Measurements from ENCODE around the gene REPS1. TPM values are rescaled to one million over a fixed set of nuclear protein-coding genes. Genes with fewer than 3 reads are reported as not detected.
A peak's percentile ranks its signal among the peaks of the same experiment; 100 is the strongest.

REPS1 gene
- total RNA-seq, 3 donors from 2014 or later (not counting 1 experiment from before 2014, with no cell fraction given): 59.9 to 80.4 (median 66.4) TPM

- WGBS (ENCODE audit: insufficient coverage): 33% methylated on average over 1 of the region's 2 CpGs
- no peak for DNase-seq
- no peaks in the 10 kb centered on the region for H3K27me3 Mint-ChIP-seq (ENCODE audit: low read depth in 2 of 2)
- peaks cover 56 to 64% of the 10 kb centered on the region in 2 donors for H3K4me1 Mint-ChIP-seq
- H3K4me3 ChIP-seq (ENCODE audit: low read length): no peak overlapping the region
- H3K27ac ChIP-seq (ENCODE audit: low read length): no peak overlapping the region
- TF ChIP-seq CTCF (IDR thresholded peaks at IDR 0.05): no peak
- no peaks in the 10 kb centered on the region for H3K27me3 ChIP-seq (ENCODE audit: control insufficient read depth, insufficient read depth, low read length)
- no peaks in the 10 kb centered on the region for H3K9me3 ChIP-seq (ENCODE audit: control insufficient read depth, insufficient read depth, low read length)
- no peaks in the 10 kb centered on the region for H3K9me3 Mint-ChIP-seq
- H3K4me1 ChIP-seq (ENCODE audit: control insufficient read depth, insufficient read depth, low read length): peaks cover 3% of the 10 kb centered on the region
- H3K36me3 ChIP-seq (ENCODE audit: control insufficient read depth, insufficient read depth, low read length): no peaks in the 10 kb centered on the region
- ATAC-seq: no peak
- intact Hi-C loops (cut with micrococcal nuclease): no loop called here
- no peaks in the 10 kb centered on the region for H3K36me3 Mint-ChIP-seq
- peak overlapping the region; percentile 48 for H3K4me3 Mint-ChIP-seq
- peak overlapping the region; percentile 61 to 81 for H3K27ac Mint-ChIP-seq
Measured at GRCh38 chr6:138957484-138957883, 30.6 kb downstream of the REPS1 start.

- peak overlapping the region; percentile 61 to 81 for H3K27ac Mint-ChIP-seq
- no peak overlapping the region for H3K27ac ChIP-seq (ENCODE audit: low read length)
- intact Hi-C loops (cut with micrococcal nuclease): no loop called here
- peaks cover 3% of the 10 kb centered on the region for H3K4me1 ChIP-seq (ENCODE audit: control insufficient read depth, insufficient read depth, low read length)
- H3K4me1 Mint-ChIP-seq: peaks cover 56 to 71% of the 10 kb centered on the region in 2 donors
- no peak for TF ChIP-seq CTCF (IDR thresholded peaks at IDR 0.05)
- H3K36me3 ChIP-seq (ENCODE audit: control insufficient read depth, insufficient read depth, low read length): no peaks in the 10 kb centered on the region
- no peak for DNase-seq
- no peak for ATAC-seq
- no peaks in the 10 kb centered on the region for H3K9me3 Mint-ChIP-seq
- H3K4me3 Mint-ChIP-seq: peak overlapping the region; percentile 68
- no peaks in the 10 kb centered on the region for H3K36me3 Mint-ChIP-seq
- H3K27me3 ChIP-seq (ENCODE audit: control insufficient read depth, insufficient read depth, low read length): no peaks in the 10 kb centered on the region
- WGBS (ENCODE audit: insufficient coverage): 97% methylated on average over 2 of the region's 3 CpGs
- H3K27me3 Mint-ChIP-seq (ENCODE audit: low read depth in 2 of 2): no peaks in the 10 kb centered on the region
- H3K9me3 ChIP-seq (ENCODE audit: control insufficient read depth, insufficient read depth, low read length): no peaks in the 10 kb centered on the region
- no peak overlapping the region for H3K4me3 ChIP-seq (ENCODE audit: low read length)
Measured at GRCh38 chr6:138956244-138956924, 31.7 kb downstream of the REPS1 start.

GRCh38 chr6:138955262-138955661 is 32.8 kb downstream of the REPS1 start:
- TF ChIP-seq CTCF (IDR thresholded peaks at IDR 0.05): no peak
- H3K36me3 Mint-ChIP-seq: no peaks in the 10 kb centered on the region
- Histone ChIP-seq H3K4me1 (ENCODE audit: control insufficient read depth, insufficient read depth, low read length) (peaks cover 3% of the 10 kb centered on the region), H3K9me3 (ENCODE audit: control insufficient read depth, insufficient read depth, low read length) (no peaks in the 10 kb centered on the region), H3K27me3 (ENCODE audit: control insufficient read depth, insufficient read depth, low read length) (no peaks in the 10 kb centered on the region), H3K36me3 (ENCODE audit: control insufficient read depth, insufficient read depth, low read length) (no peaks in the 10 kb centered on the region), H3K4me3 (ENCODE audit: low read length) (no peak overlapping the region), H3K27ac (ENCODE audit: low read length) (no peak overlapping the region)
- no peak overlapping the region for H3K27ac Mint-ChIP-seq
- intact Hi-C loops (cut with micrococcal nuclease): no loop called here
- no peaks in the 10 kb centered on the region for H3K9me3 Mint-ChIP-seq
- no peak overlapping the region for H3K4me3 Mint-ChIP-seq
- H3K4me1 Mint-ChIP-seq: peaks cover 56 to 71% of the 10 kb centered on the region in 2 donors
- ATAC-seq: no peak
- no peak for DNase-seq
- H3K27me3 Mint-ChIP-seq (ENCODE audit: low read depth in 2 of 2): no peaks in the 10 kb centered on the region

- ATAC-seq: peak in 2 of 3 donors; percentile 18 to 40
- Mint-ChIP-seq H3K4me1 (peaks cover 56 to 67% of the 10 kb centered on the region in 2 donors), H3K4me3 (peak overlapping the region; percentile 25)
Measured at GRCh38 chr6:138953451-138953850, 34.6 kb downstream of the REPS1 start.

More at GRCh38 chr6:138953451-138953850, 34.6 kb downstream of the REPS1 start:
- Histone ChIP-seq H3K9me3 (ENCODE audit: control insufficient read depth, insufficient read depth, low read length) (no peaks in the 10 kb centered on the region), H3K27ac (ENCODE audit: low read length) (no peak overlapping the region), H3K27me3 (ENCODE audit: control insufficient read depth, insufficient read depth, low read length) (no peaks in the 10 kb centered on the region), H3K36me3 (ENCODE audit: control insufficient read depth, insufficient read depth, low read length) (no peaks in the 10 kb centered on the region), H3K4me3 (ENCODE audit: low read length) (no peak overlapping the region), H3K4me1 (ENCODE audit: control insufficient read depth, insufficient read depth, low read length) (peaks cover 3% of the 10 kb centered on the region)
- DNase-seq: no peak
- intact Hi-C loops (cut with micrococcal nuclease): no loop called here
- no peaks in the 10 kb centered on the region for H3K27me3 Mint-ChIP-seq (ENCODE audit: low read depth in 2 of 2)
- no peaks in the 10 kb centered on the region for H3K9me3 Mint-ChIP-seq
- WGBS (ENCODE audit: insufficient coverage): no CpG with 5 or more reads among the region's 1 CpG
- TF ChIP-seq CTCF (IDR thresholded peaks at IDR 0.05): no peak
- H3K27ac Mint-ChIP-seq: peak overlapping the region; percentile 3 to 61
- H3K36me3 Mint-ChIP-seq: no peaks in the 10 kb centered on the region

All from natural killer cell (primary cell).